Measurements from ENCODE around the gene IPO8.

The IPO8 gene

GRCh38 chr12:30730011-30730410 is 34.3 kb upstream of the IPO8 start:
- no peak for TF ChIP-seq CTCF (IDR thresholded peaks at IDR 0.05)
- H3K9me3 ChIP-seq: no peaks in the 10 kb centered on the region
- H3K4me3 ChIP-seq (ENCODE audit: low read depth in 1 of 2, low read length in 1 of 2): no peak overlapping the region
- H3K4me1 ChIP-seq (ENCODE audit: control insufficient read depth in 1 of 2, insufficient read depth in 1 of 2, low read depth in 1 of 2, low read length in 1 of 2): no peaks in the 10 kb centered on the region
- no peaks in the 10 kb centered on the region for H3K27me3 ChIP-seq
- H3K36me3 ChIP-seq: no peaks in the 10 kb centered on the region
- no peak overlapping the region for H3K27ac ChIP-seq

GRCh38 chr12:30729547-30729946 is 33.9 kb upstream of the IPO8 start:
- TF ChIP-seq CTCF (IDR thresholded peaks at IDR 0.05): no peak
- no peaks in the 10 kb centered on the region for H3K36me3 ChIP-seq

GRCh38 chr12:30726647-30727046 is 31.0 kb upstream of the IPO8 start:
- no peaks in the 10 kb centered on the region for H3K9me3 ChIP-seq
- H3K27me3 ChIP-seq: no peaks in the 10 kb centered on the region
- no peak overlapping the region for H3K27ac ChIP-seq
- no peak for TF ChIP-seq CTCF (IDR thresholded peaks at IDR 0.05)
- no peaks in the 10 kb centered on the region for H3K4me1 ChIP-seq (ENCODE audit: control insufficient read depth in 1 of 2, insufficient read depth in 1 of 2, low read depth in 1 of 2, low read length in 1 of 2)
- H3K36me3 ChIP-seq: no peaks in the 10 kb centered on the region
- no peak overlapping the region for H3K4me3 ChIP-seq (ENCODE audit: low read depth in 1 of 2, low read length in 1 of 2)

More at GRCh38 chr12:30729547-30729946, 33.9 kb upstream of the IPO8 start:
- no peaks in the 10 kb centered on the region for H3K4me1 ChIP-seq (ENCODE audit: control insufficient read depth in 1 of 2, insufficient read depth in 1 of 2, low read depth in 1 of 2, low read length in 1 of 2)
- no peaks in the 10 kb centered on the region for H3K27me3 ChIP-seq
- no peak overlapping the region for H3K4me3 ChIP-seq (ENCODE audit: low read depth in 1 of 2, low read length in 1 of 2)
- H3K27ac ChIP-seq: no peak overlapping the region
- no peaks in the 10 kb centered on the region for H3K9me3 ChIP-seq

GRCh38 chr12:30725739-30726138 is 30.1 kb upstream of the IPO8 start:
- H3K4me3 ChIP-seq (ENCODE audit: low read depth in 1 of 2, low read length in 1 of 2): no peak overlapping the region
- TF ChIP-seq CTCF (IDR thresholded peaks at IDR 0.05): no peak
- no peaks in the 10 kb centered on the region for H3K27me3 ChIP-seq
- no peaks in the 10 kb centered on the region for H3K36me3 ChIP-seq
- no peaks in the 10 kb centered on the region for H3K9me3 ChIP-seq
- no peaks in the 10 kb centered on the region for H3K4me1 ChIP-seq (ENCODE audit: control insufficient read depth in 1 of 2, insufficient read depth in 1 of 2, low read depth in 1 of 2, low read length in 1 of 2)
- no peak overlapping the region for H3K27ac ChIP-seq

GRCh38 chr12:30719060-30719459 is 23.4 kb upstream of the IPO8 start:
- no peak overlapping the region for H3K4me3 ChIP-seq (ENCODE audit: low read depth in 1 of 2, low read length in 1 of 2)
- no peaks in the 10 kb centered on the region for H3K9me3 ChIP-seq
- peaks cover 8% of the 10 kb centered on the region for H3K36me3 ChIP-seq
- no peak overlapping the region for H3K27ac ChIP-seq
- H3K27me3 ChIP-seq: no peaks in the 10 kb centered on the region
- no peak for TF ChIP-seq CTCF (IDR thresholded peaks at IDR 0.05)
- H3K4me1 ChIP-seq (ENCODE audit: control insufficient read depth in 1 of 2, insufficient read depth in 1 of 2, low read depth in 1 of 2, low read length in 1 of 2): no peaks in the 10 kb centered on the region

All from neutrophil (primary cell).